Mesendoderm (in vitro differentiated cells): ENCODE measurements around the gene NDNF.

Experiments used
- DNase-seq: peaks from one replicate; pipeline ENCODE4 v3.0.0; 2013
- H2AK5ac ChIP-seq: 2 replicates; pipeline ENCODE4 v1.6.1; 2013; ENCODE audit warnings: low read length, inconsistent platforms
- H2BK120ac ChIP-seq: 2 replicates; pipeline ENCODE4 v1.6.1; 2013; ENCODE audit warnings: low read depth, mild to moderate bottlenecking, low read length, moderate library complexity, mixed read lengths
- H2BK15ac ChIP-seq: replicated peaks from 2 replicates; pipeline ENCODE4 v1.6.1; 2013; ENCODE audit warnings: low read depth, mild to moderate bottlenecking, moderate library complexity
- H2BK5ac ChIP-seq: 2 replicates; pipeline ENCODE4 v1.6.1; 2013; ENCODE audit warnings: low read length, inconsistent platforms
- H3K18ac ChIP-seq: 2 replicates; pipeline ENCODE4 v1.6.1; 2013; ENCODE audit warnings: mild to moderate bottlenecking, low read length, mixed read lengths
- H3K23ac ChIP-seq: one replicate; pipeline ENCODE4 v1.6.1; 2013; ENCODE audit warnings: low read length
- H3K27ac ChIP-seq: 2 replicates; pipeline ENCODE4 v1.5.1; 2013; ENCODE audit warnings: low read depth, mild to moderate bottlenecking, inconsistent platforms, low read length, moderate library complexity
- H3K27me3 ChIP-seq: 2 replicates; pipeline ENCODE4 v1.6.1; 2013; ENCODE audit warnings: low read length, control low read depth, mild to moderate bottlenecking, inconsistent platforms; ENCODE audit not compliant: insufficient read depth, poor library complexity
- H3K36me3 ChIP-seq: 2 replicates; pipeline ENCODE4 v1.6.1; 2013; ENCODE audit warnings: low read length, inconsistent platforms; ENCODE audit not compliant: control insufficient read depth, insufficient read depth
- H3K4ac ChIP-seq: one replicate; pipeline ENCODE4 v1.6.1; 2013; ENCODE audit warnings: low read depth, mild to moderate bottlenecking, low read length, moderate library complexity
- H3K4me1 ChIP-seq: 2 replicates; pipeline ENCODE4 v1.6.1; 2013; ENCODE audit warnings: low read depth, low read length, inconsistent platforms; ENCODE audit not compliant: control insufficient read depth
- H3K4me2 ChIP-seq: 2 replicates; pipeline ENCODE4 v1.6.1; 2013; ENCODE audit warnings: low read length
- H3K4me3 ChIP-seq: 2 replicates; pipeline ENCODE4 v1.5.1; 2013; ENCODE audit warnings: mild to moderate bottlenecking, low read length
- H3K56ac ChIP-seq: one replicate; pipeline ENCODE4 v1.6.1; 2013; ENCODE audit warnings: low read length
- H3K79me1 ChIP-seq: 2 replicates; pipeline ENCODE4 v1.6.1; 2013; ENCODE audit warnings: low read length, inconsistent platforms
- H3K79me2 ChIP-seq: 2 replicates; pipeline ENCODE4 v1.6.1; 2013; ENCODE audit warnings: mild to moderate bottlenecking, low read length; ENCODE audit not compliant: control insufficient read depth, insufficient read depth
- H3K9ac ChIP-seq: 2 replicates; pipeline ENCODE4 v1.6.1; 2013; ENCODE audit warnings: low read length, inconsistent platforms
- H4K5ac ChIP-seq: one replicate; pipeline ENCODE4 v1.6.1; 2013; ENCODE audit warnings: low read length
- H4K8ac ChIP-seq: one replicate; pipeline ENCODE4 v1.6.1; 2013; ENCODE audit warnings: low read depth, mild to moderate bottlenecking, control low read depth, low read length, moderate library complexity
- WGBS: extraction: QIAGEN DNeasy Blood & Tissue Kit; methylation state at CpG from one replicate; pipeline ENCODE4 v1.1.7; 2013; ENCODE audit warnings: low lambda C conversion rate, missing lambda C conversion rate; ENCODE audit not compliant: insufficient coverage; ENCODE audit errors: extremely low coverage; 5-methylcytosine and 5-hydroxymethylcytosine counted together

NDNF gene

DNA sequence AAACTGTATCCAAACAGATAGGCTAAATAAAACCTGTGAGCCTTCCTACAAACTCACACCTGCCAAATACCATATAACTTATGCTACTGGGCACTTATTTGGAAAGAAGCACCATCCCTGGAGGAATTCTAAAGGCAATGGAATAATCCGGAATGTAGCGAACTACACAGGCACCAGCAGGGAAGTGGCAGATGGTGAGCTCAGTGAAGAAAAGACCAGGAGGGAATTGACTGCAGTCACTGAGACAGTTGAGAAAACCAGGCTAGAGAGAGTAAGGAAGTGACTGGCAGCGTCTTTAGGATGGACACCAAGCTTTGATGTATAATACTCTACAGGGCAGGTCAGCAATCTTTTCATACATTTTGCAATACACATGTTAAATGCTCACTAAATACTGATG is 16.3 kb downstream of the NDNF start:
- no peak overlapping the region for H3K4me2 ChIP-seq
- H3K27me3 ChIP-seq, result no peaks in the 10 kb centered on the region
- H4K8ac ChIP-seq, result no peak overlapping the region
- H3K23ac ChIP-seq, result no peak overlapping the region
- WGBS, result no CpG with 5 or more reads among the region's 3 CpGs
- H3K56ac ChIP-seq, result no peak overlapping the region
- H3K4ac ChIP-seq, result no peak overlapping the region
- no peak overlapping the region for H2BK15ac ChIP-seq
- H3K4me1 ChIP-seq, result no peaks in the 10 kb centered on the region
- no peak overlapping the region for H3K18ac ChIP-seq
- no peak overlapping the region for H3K4me3 ChIP-seq
- no peak overlapping the region for H3K27ac ChIP-seq
- H3K79me2 ChIP-seq, result no peaks in the 10 kb centered on the region
- no peak overlapping the region for H2BK5ac ChIP-seq
- no peak overlapping the region for H2BK120ac ChIP-seq
- H4K5ac ChIP-seq, result no peak overlapping the region
- no peaks in the 10 kb centered on the region for H3K36me3 ChIP-seq
- no peak for DNase-seq
- no peaks in the 10 kb centered on the region for H3K79me1 ChIP-seq
- no peak overlapping the region for H3K9ac ChIP-seq
- H2AK5ac ChIP-seq, result no peak overlapping the region

- H2AK5ac ChIP-seq, result no peak overlapping the region
- no peaks in the 10 kb centered on the region for H3K79me2 ChIP-seq
- no peak for DNase-seq
- no peaks in the 10 kb centered on the region for H3K27me3 ChIP-seq
- no peak overlapping the region for H3K23ac ChIP-seq
- no peak overlapping the region for H3K27ac ChIP-seq
- H3K56ac ChIP-seq, result no peak overlapping the region
- H3K9ac ChIP-seq, result no peak overlapping the region
- H2BK15ac ChIP-seq, result no peak overlapping the region
- no peak overlapping the region for H4K8ac ChIP-seq
- no peak overlapping the region for H3K4ac ChIP-seq
- no peak overlapping the region for H3K4me2 ChIP-seq
- no peaks in the 10 kb centered on the region for H3K36me3 ChIP-seq
- H2BK120ac ChIP-seq, result no peak overlapping the region
- H3K79me1 ChIP-seq, result no peaks in the 10 kb centered on the region
- H3K4me1 ChIP-seq, result no peaks in the 10 kb centered on the region
- no peak overlapping the region for H3K4me3 ChIP-seq
- no peak overlapping the region for H3K18ac ChIP-seq
- no peak overlapping the region for H2BK5ac ChIP-seq
- H4K5ac ChIP-seq, result no peak overlapping the region
These were observed 18.0 kb downstream of the NDNF start for GRCh38 chr4:121054373-121054772.

- H3K4me2 ChIP-seq, result no peak overlapping the region
- H3K79me1 ChIP-seq, result no peaks in the 10 kb centered on the region
- H3K56ac ChIP-seq, result no peak overlapping the region
- no peak overlapping the region for H2BK5ac ChIP-seq
- no CpG with 5 or more reads among the region's 3 CpGs for WGBS
- H3K79me2 ChIP-seq, result no peaks in the 10 kb centered on the region
- H3K27ac ChIP-seq, result no peak overlapping the region
- no peak overlapping the region for H4K8ac ChIP-seq
- H3K4ac ChIP-seq, result no peak overlapping the region
- H2BK120ac ChIP-seq, result no peak overlapping the region
- H2AK5ac ChIP-seq, result no peak overlapping the region
- H3K4me1 ChIP-seq, result no peaks in the 10 kb centered on the region
- no peak overlapping the region for H4K5ac ChIP-seq
- peak; percentile 3 for DNase-seq
- no peak overlapping the region for H3K9ac ChIP-seq
- no peak overlapping the region for H3K4me3 ChIP-seq
- no peak overlapping the region for H3K18ac ChIP-seq
- H2BK15ac ChIP-seq, result no peak overlapping the region
- H3K23ac ChIP-seq, result no peak overlapping the region
- H3K36me3 ChIP-seq, result no peaks in the 10 kb centered on the region
- H3K27me3 ChIP-seq, result no peaks in the 10 kb centered on the region
These were observed 18.7 kb downstream of the NDNF start for GRCh38 chr4:121053601-121054143.

DNA sequence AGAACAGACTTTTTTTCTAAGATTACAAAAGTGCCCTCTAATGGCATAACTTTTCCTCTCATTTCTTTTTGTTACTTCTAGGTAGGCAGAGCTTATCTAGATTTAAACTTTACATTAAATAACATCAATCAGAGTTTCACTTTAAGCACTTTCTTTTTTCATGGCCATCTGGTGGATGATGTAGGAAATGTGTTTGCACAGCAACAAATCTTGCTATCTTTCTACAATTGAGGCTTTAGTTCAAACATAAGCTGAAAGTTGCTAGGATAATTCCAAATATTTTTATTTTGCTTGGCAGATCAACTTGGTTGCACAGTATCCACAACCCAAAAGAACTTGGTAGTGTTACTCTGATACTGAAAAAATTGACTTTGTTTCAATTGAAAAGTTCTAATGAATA is 22.0 kb downstream of the NDNF start:
- Histone ChIP-seq H3K4ac (no peak overlapping the region), H3K9ac (no peak overlapping the region), H3K79me2 (no peaks in the 10 kb centered on the region), H3K4me2 (no peak overlapping the region), H2BK5ac (no peak overlapping the region), H2BK15ac (no peak overlapping the region), H3K27ac (no peak overlapping the region), H3K56ac (no peak overlapping the region), H3K27me3 (no peaks in the 10 kb centered on the region), H3K36me3 (no peaks in the 10 kb centered on the region), H2AK5ac (no peak overlapping the region), H4K5ac (no peak overlapping the region), H3K4me1 (no peaks in the 10 kb centered on the region), H3K18ac (no peak overlapping the region), H3K23ac (no peak overlapping the region), H2BK120ac (no peak overlapping the region), H4K8ac (no peak overlapping the region), H3K79me1 (no peaks in the 10 kb centered on the region), H3K4me3 (no peak overlapping the region)
- DNase-seq, result no peak

- Histone ChIP-seq H2BK5ac (no peak overlapping the region), H3K79me2 (no peaks in the 10 kb centered on the region), H2AK5ac (no peak overlapping the region), H4K8ac (no peak overlapping the region), H3K27ac (no peak overlapping the region), H2BK15ac (no peak overlapping the region), H3K4me1 (no peaks in the 10 kb centered on the region), H3K79me1 (no peaks in the 10 kb centered on the region), H3K4me3 (no peak overlapping the region), H3K56ac (no peak overlapping the region), H3K4me2 (no peak overlapping the region), H3K36me3 (no peaks in the 10 kb centered on the region), H3K9ac (no peak overlapping the region), H3K27me3 (no peaks in the 10 kb centered on the region), H3K23ac (no peak overlapping the region), H2BK120ac (no peak overlapping the region), H3K4ac (no peak overlapping the region), H3K18ac (no peak overlapping the region), H4K5ac (no peak overlapping the region)
- DNase-seq, result no peak
- no CpG with 5 or more reads among the region's 3 CpGs for WGBS
These were observed 23.2 kb downstream of the NDNF start for GRCh38 chr4:121049072-121049599.

DNA sequence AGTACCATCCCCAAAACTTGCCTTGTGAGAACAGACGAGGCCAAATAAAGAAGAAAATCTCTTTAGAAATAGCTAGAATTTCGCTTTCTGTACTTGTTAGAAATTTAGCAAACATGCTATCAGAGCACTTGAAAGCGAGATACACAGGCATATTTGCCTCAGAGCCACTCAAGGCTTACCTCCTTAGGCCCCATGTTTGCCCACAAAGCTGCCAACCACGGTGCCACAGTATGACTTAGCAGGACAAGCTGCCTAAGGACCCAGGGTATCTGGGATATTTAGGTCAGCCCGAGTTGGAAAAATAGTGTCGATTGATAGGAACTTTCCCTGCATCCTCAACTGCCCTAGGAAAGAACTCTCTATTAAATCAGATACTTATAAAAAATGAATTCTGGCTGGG is 24.2 kb downstream of the NDNF start:
- H3K4me2 ChIP-seq, result no peak overlapping the region
- H3K56ac ChIP-seq, result no peak overlapping the region
- H4K8ac ChIP-seq, result no peak overlapping the region
- no peak for DNase-seq
- no peaks in the 10 kb centered on the region for H3K79me1 ChIP-seq
- no peaks in the 10 kb centered on the region for H3K79me2 ChIP-seq
- no peak overlapping the region for H3K18ac ChIP-seq
- no peaks in the 10 kb centered on the region for H3K27me3 ChIP-seq
- no peak overlapping the region for H3K4ac ChIP-seq
- H3K4me1 ChIP-seq, result no peaks in the 10 kb centered on the region
- no peak overlapping the region for H2BK120ac ChIP-seq
- no peak overlapping the region for H2BK5ac ChIP-seq
- no peak overlapping the region for H3K23ac ChIP-seq
- no peak overlapping the region for H3K27ac ChIP-seq
- H3K9ac ChIP-seq, result no peak overlapping the region
- H2AK5ac ChIP-seq, result no peak overlapping the region
- WGBS, result no CpG with 5 or more reads among the region's 6 CpGs
- no peaks in the 10 kb centered on the region for H3K36me3 ChIP-seq
- H3K4me3 ChIP-seq, result no peak overlapping the region
- H4K5ac ChIP-seq, result no peak overlapping the region
- no peak overlapping the region for H2BK15ac ChIP-seq
